SK-N-SH (cell line): Measurements from ENCODE around the gene DCUN1D2.

Experiments used
- CHD2 ChIP-seq: fragments of 150-350 bp; IDR thresholded peaks from 2 replicates; pipeline ENCODE4 v1.6.1; 2018; ENCODE audit warnings: low read length; ENCODE audit not compliant: partially characterized antibody
- POLR2AphosphoS5 ChIP-seq: IDR thresholded peaks from 2 replicates; pipeline ENCODE4 v1.6.1; 2012; ENCODE audit warnings: low read depth, low read length
- RFX5 ChIP-seq: IDR thresholded peaks from 2 replicates; pipeline ENCODE4 v1.6.1; 2012; ENCODE audit warnings: mild to moderate bottlenecking, improper control_type of control experiment, low read length
- TCF12 ChIP-seq: IDR thresholded peaks from 2 replicates; pipeline ENCODE4 v1.4.0; 2012
- TF ChIP-seq, protein P1 (sequence below): fragments of 200-600 bp; sonication (generic); IDR thresholded peaks from 2 replicates; pipeline ENCODE4 v1.6.1; 2017; ENCODE audit warnings: antibody characterized with exemption, mild to moderate bottlenecking, moderate library complexity
- TF ChIP-seq, protein P2 (sequence below): IDR thresholded peaks from 2 replicates; pipeline ENCODE4 v1.4.0; 2012; ENCODE audit warnings: low read depth, borderline replicate concordance
- TF ChIP-seq, protein P3 (sequence below): IDR thresholded peaks from 2 replicates; pipeline ENCODE4 v1.4.0; 2012; ENCODE audit warnings: low read depth

GRCh38 chr13:113510871-113511270 lies 20.4 kb upstream of the DCUN1D2 start:
- TF ChIP-seq CHD2 (no peak), RFX5 (no peak), TCF12 (no peak), POLR2AphosphoS5 (no peak)
- TF ChIP-seq, protein P1, sequence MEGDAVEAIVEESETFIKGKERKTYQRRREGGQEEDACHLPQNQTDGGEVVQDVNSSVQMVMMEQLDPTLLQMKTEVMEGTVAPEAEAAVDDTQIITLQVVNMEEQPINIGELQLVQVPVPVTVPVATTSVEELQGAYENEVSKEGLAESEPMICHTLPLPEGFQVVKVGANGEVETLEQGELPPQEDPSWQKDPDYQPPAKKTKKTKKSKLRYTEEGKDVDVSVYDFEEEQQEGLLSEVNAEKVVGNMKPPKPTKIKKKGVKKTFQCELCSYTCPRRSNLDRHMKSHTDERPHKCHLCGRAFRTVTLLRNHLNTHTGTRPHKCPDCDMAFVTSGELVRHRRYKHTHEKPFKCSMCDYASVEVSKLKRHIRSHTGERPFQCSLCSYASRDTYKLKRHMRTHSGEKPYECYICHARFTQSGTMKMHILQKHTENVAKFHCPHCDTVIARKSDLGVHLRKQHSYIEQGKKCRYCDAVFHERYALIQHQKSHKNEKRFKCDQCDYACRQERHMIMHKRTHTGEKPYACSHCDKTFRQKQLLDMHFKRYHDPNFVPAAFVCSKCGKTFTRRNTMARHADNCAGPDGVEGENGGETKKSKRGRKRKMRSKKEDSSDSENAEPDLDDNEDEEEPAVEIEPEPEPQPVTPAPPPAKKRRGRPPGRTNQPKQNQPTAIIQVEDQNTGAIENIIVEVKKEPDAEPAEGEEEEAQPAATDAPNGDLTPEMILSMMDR: no peak
- TF ChIP-seq, protein P2, sequence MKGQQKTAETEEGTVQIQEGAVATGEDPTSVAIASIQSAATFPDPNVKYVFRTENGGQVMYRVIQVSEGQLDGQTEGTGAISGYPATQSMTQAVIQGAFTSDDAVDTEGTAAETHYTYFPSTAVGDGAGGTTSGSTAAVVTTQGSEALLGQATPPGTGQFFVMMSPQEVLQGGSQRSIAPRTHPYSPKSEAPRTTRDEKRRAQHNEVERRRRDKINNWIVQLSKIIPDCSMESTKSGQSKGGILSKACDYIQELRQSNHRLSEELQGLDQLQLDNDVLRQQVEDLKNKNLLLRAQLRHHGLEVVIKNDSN: no peak
- TF ChIP-seq, protein P3, sequence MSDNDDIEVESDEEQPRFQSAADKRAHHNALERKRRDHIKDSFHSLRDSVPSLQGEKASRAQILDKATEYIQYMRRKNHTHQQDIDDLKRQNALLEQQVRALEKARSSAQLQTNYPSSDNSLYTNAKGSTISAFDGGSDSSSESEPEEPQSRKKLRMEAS: no peak
